Activated naive CD8-positive, alpha-beta T cell treated with anti-CD3 and anti-CD28 coated beads, Interleukin-2, amount 50 U/mL, for 24 hours (primary cell): ENCODE data around the gene GRK1.

Experiments
- ATAC-seq: fragments of 150-1000 bp; cut with Tn5 transposase; one replicate; pipeline ENCODE4 v1.10.0; 2021
- DNase-seq: peaks from one replicate; pipeline ENCODE4 v3.0.0; 2021
- H3K27ac Mint-ChIP-seq: one replicate; pipeline ENCODE4 v1.8.0; 2021; ENCODE audit warnings: mild to moderate bottlenecking, mixed read lengths
- H3K27me3 Mint-ChIP-seq: one replicate; pipeline ENCODE4 v1.8.0; 2021; ENCODE audit warnings: mixed read lengths
- H3K36me3 Mint-ChIP-seq: one replicate; pipeline ENCODE4 v1.8.0; 2021; ENCODE audit warnings: low read depth, mixed read lengths
- H3K4me1 Mint-ChIP-seq: one replicate; pipeline ENCODE4 v1.8.0; 2021; ENCODE audit warnings: mixed read lengths
- H3K4me3 Mint-ChIP-seq: one replicate; pipeline ENCODE4 v1.8.0; 2021; ENCODE audit warnings: mild to moderate bottlenecking, moderate library complexity, mixed read lengths
- H3K9me3 Mint-ChIP-seq: one replicate; pipeline ENCODE4 v1.8.0; 2021; ENCODE audit warnings: mixed read lengths

Gene GRK1

DNA sequence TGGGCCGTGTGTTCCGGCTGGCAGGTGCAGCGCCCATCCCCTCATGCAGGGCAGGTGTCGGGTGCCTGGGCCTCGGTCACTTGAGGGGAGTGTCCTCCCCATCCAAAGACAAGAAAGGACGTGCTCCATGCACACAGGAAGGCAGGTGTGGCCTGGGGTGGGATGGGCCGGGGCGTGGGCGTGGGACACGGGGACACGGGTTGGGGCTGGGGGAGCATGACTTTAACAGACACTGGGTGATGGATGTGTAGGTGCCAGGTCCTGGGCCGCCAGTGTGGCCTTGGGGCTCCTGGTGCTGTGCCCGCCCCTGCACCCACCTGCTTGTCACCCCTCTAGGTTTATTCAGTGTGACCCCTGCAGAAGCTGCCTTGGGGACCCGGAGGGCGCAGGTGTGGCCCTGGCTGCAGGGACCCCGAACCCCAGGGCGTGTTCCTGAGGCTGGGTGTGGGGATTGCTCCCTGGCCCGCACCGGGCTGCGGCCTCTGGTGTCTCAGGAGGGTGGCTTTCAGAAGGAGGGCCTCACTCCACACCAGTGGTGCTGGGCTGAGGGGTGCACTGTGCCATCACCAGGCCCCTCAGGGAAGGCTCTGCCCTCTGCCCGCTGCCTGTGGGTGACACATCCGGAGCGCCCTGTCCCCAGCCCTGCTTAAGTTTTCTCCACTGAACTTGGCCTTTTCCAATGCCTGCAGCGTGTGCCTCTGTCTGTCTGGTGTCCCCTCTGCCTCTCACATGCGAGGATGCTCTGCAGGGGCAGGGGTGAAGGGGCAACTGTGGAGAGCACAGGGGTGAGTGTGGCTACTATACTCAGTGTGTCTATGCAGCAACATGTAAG is 97.2 kb downstream of the GRK1 start:
- ATAC-seq = no peak
- DNase-seq = no peak
- Mint-ChIP-seq H3K27ac (no peak overlapping the region), H3K27me3 (peaks cover 51% of the 10 kb centered on the region), H3K4me3 (no peak overlapping the region), H3K9me3 (no peaks in the 10 kb centered on the region), H3K36me3 (no peaks in the 10 kb centered on the region), H3K4me1 (peaks cover 6% of the 10 kb centered on the region)

DNA sequence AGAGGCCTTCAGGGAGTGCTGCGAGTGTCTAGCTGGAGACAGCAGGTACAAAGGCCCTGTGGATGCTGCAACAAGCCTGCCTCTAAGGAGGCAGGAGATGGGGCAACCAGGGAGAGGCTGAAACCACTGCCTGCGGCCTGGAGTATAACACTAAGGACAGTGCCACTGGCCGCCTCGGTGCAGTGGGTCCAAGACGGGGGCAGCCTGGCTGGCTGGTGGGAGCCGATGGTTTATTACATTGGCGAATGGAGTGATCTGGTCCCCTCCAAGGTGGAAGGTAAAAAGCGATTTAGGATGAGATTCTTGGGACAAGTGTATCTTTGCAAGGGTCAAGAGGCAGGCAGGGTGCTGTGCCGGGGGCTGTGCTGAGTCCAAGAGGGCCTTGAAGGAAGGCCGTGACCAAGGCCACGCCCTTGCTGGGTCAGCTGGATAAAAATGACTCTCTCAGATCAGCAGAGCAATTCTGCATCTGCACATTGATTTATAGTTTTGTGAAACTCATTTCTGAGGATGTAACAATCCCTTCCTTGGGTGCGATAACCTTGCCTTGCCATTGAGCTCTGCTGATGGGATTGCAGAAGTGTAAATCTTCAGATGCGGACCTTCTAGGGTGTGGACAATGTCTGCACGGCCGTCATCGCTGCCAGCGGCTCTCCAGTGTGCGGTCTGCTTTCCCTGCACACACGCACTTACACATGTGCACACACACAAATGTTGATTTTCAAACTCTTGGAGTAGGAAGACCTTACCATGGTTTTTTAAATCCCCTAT is 98.0 kb downstream of the GRK1 start:
- no peak for DNase-seq
- Mint-ChIP-seq H3K4me1 (no peaks in the 10 kb centered on the region), H3K36me3 (no peaks in the 10 kb centered on the region), H3K27me3 (peaks cover 44% of the 10 kb centered on the region), H3K9me3 (no peaks in the 10 kb centered on the region), H3K27ac (no peak overlapping the region), H3K4me3 (no peak overlapping the region)
- no peak for ATAC-seq

DNA sequence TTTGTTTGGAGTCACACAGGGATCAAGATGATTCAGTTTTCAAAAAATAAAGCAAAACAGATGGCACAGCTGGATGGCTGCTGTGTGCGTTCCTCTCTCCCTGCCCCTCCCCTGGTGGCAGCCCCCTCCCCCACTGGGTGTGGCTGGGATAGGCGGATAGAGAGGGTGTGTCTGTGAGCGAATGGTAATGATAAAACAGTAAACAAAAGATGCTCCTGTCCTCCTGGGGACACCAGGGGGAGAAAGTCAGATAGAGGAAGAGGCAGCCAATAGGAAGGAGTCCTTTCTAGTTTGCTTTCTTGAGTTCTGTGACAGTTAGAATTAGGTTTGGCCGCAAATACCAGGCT is 98.5 kb downstream of the GRK1 start:
- Mint-ChIP-seq H3K9me3 (no peaks in the 10 kb centered on the region), H3K36me3 (no peaks in the 10 kb centered on the region), H3K27ac (no peak overlapping the region), H3K4me1 (no peaks in the 10 kb centered on the region), H3K4me3 (no peak overlapping the region), H3K27me3 (peaks cover 39% of the 10 kb centered on the region)
- ATAC-seq (no peak), DNase-seq (no peak)

DNA sequence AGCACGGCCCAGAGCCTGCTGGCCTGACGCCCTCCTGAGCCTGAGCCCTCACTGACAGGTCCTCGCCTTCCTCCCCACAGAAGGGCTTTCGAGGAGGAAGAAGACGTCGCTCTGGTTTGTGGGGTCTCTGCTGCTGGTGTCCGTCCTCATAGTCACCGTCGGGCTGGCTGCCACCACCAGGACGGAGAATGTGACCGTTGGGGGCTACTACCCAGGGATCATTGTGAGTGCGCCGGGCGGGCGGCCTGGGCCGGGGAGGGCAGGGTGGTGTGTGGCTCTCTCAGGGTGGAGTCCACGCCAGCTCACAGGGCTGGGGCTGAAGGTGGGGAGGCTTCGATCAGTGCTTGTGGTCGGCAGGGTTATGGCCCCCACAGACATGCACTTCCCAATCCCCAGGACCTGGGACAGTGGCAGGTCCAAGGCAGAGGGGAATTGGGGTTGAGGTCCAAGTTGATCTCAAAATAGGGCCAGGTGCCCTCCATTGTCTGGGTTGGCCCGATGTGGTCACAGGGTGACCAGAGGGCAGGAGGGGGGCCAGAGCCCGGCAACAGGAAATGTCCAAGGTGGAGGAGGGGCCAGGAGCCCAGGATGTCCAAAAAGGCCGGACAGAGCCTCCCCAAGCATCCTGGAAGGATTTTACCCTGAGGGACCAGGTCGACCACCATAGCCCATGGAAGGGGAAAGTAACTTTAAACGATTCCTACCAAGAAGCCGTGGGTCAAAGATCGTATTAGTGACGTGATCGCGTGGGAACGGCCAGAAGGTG is 99.2 kb downstream of the GRK1 start:
- no peaks in the 10 kb centered on the region for H3K9me3 Mint-ChIP-seq

DNA sequence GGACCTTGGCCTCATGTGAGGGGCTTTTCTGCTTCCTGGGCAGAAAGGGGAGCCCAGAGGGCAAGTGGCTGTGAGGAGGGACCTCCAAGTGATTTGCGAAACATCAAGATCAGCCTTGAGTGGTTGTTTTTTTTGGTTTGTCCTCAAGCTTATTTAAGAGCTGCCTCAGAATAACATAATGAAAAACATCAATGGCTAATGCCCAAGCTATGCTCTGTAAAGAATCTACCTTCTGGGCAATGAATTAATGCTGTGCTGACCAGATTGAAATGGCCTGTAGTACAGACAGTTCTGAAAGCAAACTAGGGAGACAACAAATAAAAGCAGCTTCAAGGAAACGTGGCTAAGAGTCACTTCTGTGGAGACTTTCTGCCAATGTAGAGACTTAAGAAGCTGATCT is 100.3 kb downstream of the GRK1 start:
- peaks cover 7% of the 10 kb centered on the region for H3K4me1 Mint-ChIP-seq
- no peak overlapping the region for H3K4me3 Mint-ChIP-seq
- no peak for DNase-seq
- no peak overlapping the region for H3K27ac Mint-ChIP-seq
- no peaks in the 10 kb centered on the region for H3K36me3 Mint-ChIP-seq
- peaks cover 21% of the 10 kb centered on the region for H3K27me3 Mint-ChIP-seq
- no peak for ATAC-seq
- H3K9me3 Mint-ChIP-seq = peaks cover 6% of the 10 kb centered on the region

More for the DNA sequence above, 99.2 kb downstream of the GRK1 start:
- no peak for ATAC-seq
- no peak for DNase-seq
- Mint-ChIP-seq H3K4me3 (no peak overlapping the region), H3K27me3 (peaks cover 32% of the 10 kb centered on the region), H3K27ac (no peak overlapping the region), H3K4me1 (no peaks in the 10 kb centered on the region), H3K36me3 (no peaks in the 10 kb centered on the region)

DNA sequence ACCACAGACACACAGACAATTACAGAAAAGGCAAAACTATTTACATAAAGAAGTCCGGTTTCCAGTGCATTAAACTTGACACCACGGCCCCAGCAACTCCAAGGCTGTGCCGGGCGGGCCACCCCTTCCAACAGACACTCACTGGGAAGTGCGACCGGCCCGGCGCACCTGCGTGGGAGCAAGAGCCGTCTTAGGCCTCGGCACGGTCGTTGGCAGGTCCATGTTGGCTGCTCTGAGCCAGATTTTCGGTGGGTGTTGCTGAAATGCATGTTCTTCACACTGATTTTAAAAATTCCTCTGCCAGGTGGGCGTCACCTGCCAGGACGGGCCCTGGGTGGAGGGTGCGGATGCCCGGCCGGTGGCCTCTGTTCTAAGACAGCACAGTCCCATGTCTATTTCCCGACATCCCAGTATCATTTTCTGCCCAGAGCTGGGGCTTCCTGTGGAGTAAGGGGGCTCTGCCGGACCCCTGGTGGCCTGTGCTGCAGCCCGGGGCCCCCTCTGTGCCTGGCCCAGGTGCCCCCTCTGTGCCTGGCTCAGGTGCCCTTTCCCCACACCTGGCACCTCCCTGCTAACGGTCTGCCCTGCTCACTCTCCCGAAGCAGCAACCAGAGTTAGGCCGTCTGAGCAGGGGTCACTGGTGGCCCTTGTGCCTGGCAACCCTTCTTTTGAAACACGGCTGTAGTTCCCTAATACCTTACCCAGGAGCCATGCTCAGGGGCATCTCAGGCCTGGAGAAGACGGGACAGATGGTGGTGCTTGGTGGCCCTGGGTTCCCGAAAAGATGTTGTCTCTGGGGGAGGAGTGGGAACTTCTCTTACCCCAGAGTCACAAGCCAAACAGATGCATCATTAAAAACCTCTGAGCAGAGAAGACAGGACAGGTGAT is 101.2 kb downstream of the GRK1 start:
- H3K36me3 Mint-ChIP-seq = no peaks in the 10 kb centered on the region
- H3K9me3 Mint-ChIP-seq = peaks cover 10% of the 10 kb centered on the region
- H3K27me3 Mint-ChIP-seq = peaks cover 12% of the 10 kb centered on the region
- H3K4me1 Mint-ChIP-seq = peaks cover 11% of the 10 kb centered on the region
- no peak overlapping the region for H3K27ac Mint-ChIP-seq
- H3K4me3 Mint-ChIP-seq = no peak overlapping the region
- ATAC-seq = no peak
- DNase-seq = no peak

DNA sequence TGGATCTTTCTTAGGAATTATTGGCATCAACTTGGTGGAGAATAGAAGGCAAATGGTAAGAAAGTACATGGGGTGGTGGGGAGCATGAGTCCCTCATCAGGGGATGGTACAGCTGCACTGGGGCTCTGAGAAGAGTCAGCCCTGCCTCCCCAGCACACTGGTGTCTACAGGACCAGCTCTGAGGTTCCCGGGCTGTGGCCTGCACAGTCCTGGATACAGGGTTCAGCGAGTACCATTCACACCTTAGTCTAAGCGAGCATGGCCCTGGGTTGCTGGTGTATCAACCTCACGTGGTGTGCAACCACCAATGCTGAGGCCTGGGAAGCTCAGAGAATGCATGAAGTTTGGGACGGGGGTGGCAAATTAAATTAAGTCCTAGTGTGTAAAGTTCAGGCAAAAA is 102.1 kb downstream of the GRK1 start:
- ATAC-seq (no peak), DNase-seq (no peak)
- Mint-ChIP-seq H3K36me3 (no peaks in the 10 kb centered on the region), H3K9me3 (peaks cover 10% of the 10 kb centered on the region), H3K27ac (no peak overlapping the region), H3K4me1 (peaks cover 11% of the 10 kb centered on the region), H3K4me3 (no peak overlapping the region), H3K27me3 (peaks cover 6% of the 10 kb centered on the region)

DNA sequence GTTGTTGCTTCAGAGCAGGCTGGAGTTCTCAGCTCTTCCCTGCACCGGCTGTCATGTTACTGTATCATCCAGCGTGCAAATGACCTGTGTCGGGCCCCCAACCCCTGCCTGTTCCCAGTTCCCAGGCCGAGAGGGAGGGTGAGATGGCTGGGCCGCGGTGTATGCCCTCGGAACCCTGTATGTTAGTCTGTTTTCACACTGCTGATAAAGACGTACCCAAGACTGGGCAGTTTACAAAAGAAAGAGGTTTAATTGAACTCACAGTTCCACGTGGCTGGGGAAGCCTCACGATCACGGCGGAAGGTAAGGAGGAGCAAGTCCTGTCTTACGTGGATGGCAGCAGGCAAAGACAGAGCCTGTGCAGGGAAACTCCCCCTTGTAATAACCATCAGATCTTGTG is 102.9 kb downstream of the GRK1 start:
- peaks cover 10% of the 10 kb centered on the region for H3K9me3 Mint-ChIP-seq
- no peaks in the 10 kb centered on the region for H3K36me3 Mint-ChIP-seq
- ATAC-seq (no peak), DNase-seq (no peak)
- H3K4me1 Mint-ChIP-seq = peaks cover 11% of the 10 kb centered on the region
- H3K27ac Mint-ChIP-seq = no peak overlapping the region
- H3K4me3 Mint-ChIP-seq = no peak overlapping the region
- peaks cover 2% of the 10 kb centered on the region for H3K27me3 Mint-ChIP-seq

DNA sequence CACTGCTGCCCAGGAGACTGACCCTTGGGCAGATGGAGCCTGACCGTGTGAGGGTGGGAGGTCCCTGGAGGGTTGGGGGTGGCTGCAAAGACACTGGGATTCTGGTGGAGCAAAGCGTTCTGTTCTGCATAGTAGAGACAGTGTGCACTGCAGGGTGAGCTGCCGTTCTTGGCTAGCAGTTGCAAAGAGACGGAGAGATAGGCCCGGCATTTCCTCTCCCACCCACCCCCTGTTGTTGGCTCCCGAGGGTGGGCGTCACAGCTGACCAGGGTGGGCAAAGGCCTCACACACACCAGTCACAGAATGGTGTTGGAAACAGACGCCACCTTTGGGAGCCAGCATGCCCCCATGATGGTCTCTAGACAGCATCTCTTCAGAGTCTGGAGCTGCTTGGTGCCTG is 103.4 kb downstream of the GRK1 start:
- H3K9me3 Mint-ChIP-seq = peaks cover 10% of the 10 kb centered on the region
- peaks cover 2% of the 10 kb centered on the region for H3K27me3 Mint-ChIP-seq
- no peak overlapping the region for H3K4me3 Mint-ChIP-seq
- H3K36me3 Mint-ChIP-seq = no peaks in the 10 kb centered on the region
- DNase-seq (no peak), ATAC-seq (no peak)
- peaks cover 11% of the 10 kb centered on the region for H3K4me1 Mint-ChIP-seq
- H3K27ac Mint-ChIP-seq = no peak overlapping the region

DNA sequence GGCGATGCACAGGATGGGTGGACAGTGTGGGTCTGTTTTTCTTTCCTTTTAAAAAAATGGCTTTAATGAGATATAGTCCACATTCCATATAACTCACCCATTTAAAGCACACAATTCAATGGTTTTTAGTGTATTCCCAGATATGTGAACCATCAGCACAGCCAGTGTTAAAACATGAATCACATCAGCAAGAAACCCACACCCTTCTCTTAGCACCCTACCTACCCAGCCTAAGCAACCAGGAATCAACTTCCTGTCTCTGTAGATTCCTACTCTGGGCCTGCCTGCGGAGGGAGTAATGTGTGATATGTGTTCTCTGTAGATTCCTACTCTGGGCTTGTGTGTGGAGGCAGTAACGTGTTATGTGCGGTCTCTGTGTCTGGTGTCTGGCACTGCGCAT is 103.9 kb downstream of the GRK1 start:
- peaks cover 11% of the 10 kb centered on the region for H3K4me1 Mint-ChIP-seq
- peaks cover 10% of the 10 kb centered on the region for H3K9me3 Mint-ChIP-seq
- no peaks in the 10 kb centered on the region for H3K27me3 Mint-ChIP-seq
- ATAC-seq (no peak), DNase-seq (no peak)
- H3K4me3 Mint-ChIP-seq = no peak overlapping the region
- no peaks in the 10 kb centered on the region for H3K36me3 Mint-ChIP-seq
- no peak overlapping the region for H3K27ac Mint-ChIP-seq

DNA sequence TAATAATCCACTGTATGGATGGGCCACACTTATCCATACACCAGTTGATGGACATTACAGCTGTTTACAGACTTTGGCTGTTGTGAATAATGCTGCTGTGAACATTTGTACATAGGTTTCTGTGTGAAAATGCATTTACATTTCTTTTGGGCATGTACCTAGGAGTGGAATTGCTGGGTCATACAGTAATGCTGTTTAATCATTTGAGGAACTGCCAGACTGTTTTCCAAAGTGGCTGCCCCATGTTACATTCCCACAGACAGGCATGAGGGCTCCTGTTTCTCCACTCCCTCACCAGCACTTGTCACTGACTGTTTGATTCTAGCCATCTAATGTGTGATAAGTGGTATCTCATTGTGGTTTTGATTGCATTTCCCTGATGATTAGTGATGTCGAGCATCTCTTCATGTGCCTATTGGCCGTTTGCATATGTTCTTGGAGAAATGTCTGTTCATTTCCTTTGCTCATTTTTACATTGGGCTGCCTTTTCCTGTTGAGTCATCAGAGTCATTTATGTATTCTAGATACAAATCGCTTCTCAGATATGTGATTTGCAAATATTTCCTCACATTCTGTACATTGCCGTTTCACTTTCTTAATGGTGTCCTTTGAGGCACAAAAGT is 104.8 kb downstream of the GRK1 start:
- no peak overlapping the region for H3K4me3 Mint-ChIP-seq
- H3K27ac Mint-ChIP-seq = no peak overlapping the region
- peaks cover 10% of the 10 kb centered on the region for H3K9me3 Mint-ChIP-seq
- H3K27me3 Mint-ChIP-seq = peaks cover under 1% of the 10 kb centered on the region
- ATAC-seq (peak; percentile 42), DNase-seq (no peak)
- no peaks in the 10 kb centered on the region for H3K36me3 Mint-ChIP-seq
- peaks cover 11% of the 10 kb centered on the region for H3K4me1 Mint-ChIP-seq

DNA sequence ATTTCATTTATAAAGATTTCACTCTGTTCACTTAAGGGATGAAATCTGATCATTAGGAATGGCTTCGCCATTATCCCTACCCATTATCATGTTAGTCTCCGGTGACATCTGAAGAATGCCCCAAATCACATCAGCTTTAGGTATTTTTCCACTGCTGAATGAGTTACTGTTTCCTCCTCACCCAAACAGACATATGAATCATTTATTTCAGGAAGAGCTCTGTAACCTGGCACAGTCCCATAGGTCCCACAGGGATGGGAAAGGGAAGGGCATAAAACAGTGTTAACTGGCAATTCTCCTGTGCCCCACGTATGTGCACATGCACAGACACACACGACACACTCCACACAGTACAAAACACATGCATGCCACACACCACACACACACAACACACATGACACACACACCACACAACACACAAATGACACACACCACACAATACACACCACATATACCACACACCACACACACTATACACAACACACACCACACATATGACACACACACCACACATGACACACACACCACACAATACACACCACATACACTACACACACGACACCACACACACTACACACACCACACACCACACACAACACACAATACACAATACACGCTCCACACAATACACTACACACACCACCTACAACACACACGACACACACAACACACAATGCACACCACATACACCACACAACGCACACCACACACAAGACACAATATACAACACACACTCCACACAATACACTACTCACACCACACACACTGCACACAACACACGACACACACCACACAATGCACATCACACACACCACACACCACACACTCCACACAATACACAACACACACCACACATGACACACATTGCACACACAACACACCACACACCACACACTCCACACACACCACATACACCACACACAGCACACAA is 107.4 kb downstream of the GRK1 start:
- H3K4me3 Mint-ChIP-seq = no peak overlapping the region
- H3K9me3 Mint-ChIP-seq = peaks cover 10% of the 10 kb centered on the region
- DNase-seq (no peak), ATAC-seq (no peak)
- no peak overlapping the region for H3K27ac Mint-ChIP-seq
- H3K36me3 Mint-ChIP-seq = no peaks in the 10 kb centered on the region
- peaks cover 11% of the 10 kb centered on the region for H3K4me1 Mint-ChIP-seq
- H3K27me3 Mint-ChIP-seq = peaks cover 16% of the 10 kb centered on the region
